Large intestine (tissue), 12 donors: ENCODE measurements around the gene PITX2. TPM values are rescaled to one million over a fixed set of nuclear protein-coding genes. Genes with fewer than 3 reads are reported as not detected.
A peak's percentile ranks its signal among the peaks of the same experiment; 100 is the strongest.

ENCODE experiments used
- DNase-seq, 2 donors: peaks; one replicate each; pipeline versions ENCODE4 v3.0.0 to v3.0.0-alpha.2; 2013
- H3K27ac ChIP-seq: one replicate; pipeline ENCODE4 v1.5.1; 2013; ENCODE audit warnings: low read length
- H3K27me3 ChIP-seq: 2 replicates; pipeline ENCODE4 v1.6.1; 2013; ENCODE audit warnings: low read length; ENCODE audit not compliant: control insufficient read depth, insufficient read depth
- H3K36me3 ChIP-seq: 2 replicates; pipeline ENCODE4 v1.6.1; 2013; ENCODE audit warnings: low read length; ENCODE audit not compliant: control insufficient read depth, insufficient read depth
- H3K4me1 ChIP-seq: one replicate; pipeline ENCODE4 v1.6.1; 2013; ENCODE audit warnings: low read length; ENCODE audit not compliant: control insufficient read depth, insufficient read depth
- H3K4me3 ChIP-seq: one replicate; pipeline ENCODE4 v1.5.1; 2013; ENCODE audit warnings: low read length
- H3K9me3 ChIP-seq: one replicate; pipeline ENCODE4 v1.6.1; 2013; ENCODE audit warnings: mild to moderate bottlenecking, low read depth, low read length, moderate library complexity; ENCODE audit not compliant: control insufficient read depth
- WGBS: methylation state at CpG from one replicate; pipeline ENCODE4 v1.1.5; 2013; ENCODE audit warnings: low lambda C conversion rate; ENCODE audit not compliant: insufficient coverage; 5-methylcytosine and 5-hydroxymethylcytosine counted together
- long read RNA-seq, 11 donors: transcript quantifications; one replicate each; lab custom pipeline, GENCODE V29; 2026
- polyA plus RNA-seq: library from polyadenylated mRNA; unstranded; fragments of 120-200 nt; gene quantifications from one replicate; pipeline ENCODE4 v1.2.1, GENCODE V29; 2013

The PITX2 gene
- polyA plus RNA-seq, result 25.4 TPM
- long read RNA-seq, donor 1, partial matches to known transcripts, result 0 of 5 reads
- long read RNA-seq, donor 1, other reads (novel, unspliced or antisense), result 0 of 5 reads
- long read RNA-seq, donor 2, transcript PITX2-210 (1 exons, 1,398 nt), result major isoform, 8 of 12 reads
- long read RNA-seq, donor 2, partial matches to known transcripts, result 0 of 12 reads
- long read RNA-seq, donor 2, other reads (novel, unspliced or antisense), result 0 of 12 reads
- long read RNA-seq, donor 3, transcript PITX2-210 (1 exons, 1,398 nt), result major isoform, 16 of 24 reads
- long read RNA-seq, donor 3, transcript PITX2-215 (3 exons, 2,294 nt), result minor isoform, 7 of 24 reads
- long read RNA-seq, donor 3, partial matches to known transcripts, result 0 of 24 reads
- long read RNA-seq, donor 3, other reads (novel, unspliced or antisense), result 0 of 24 reads
- long read RNA-seq, donor 4, partial matches to known transcripts, result 0 of 4 reads
- long read RNA-seq, donor 4, other reads (novel, unspliced or antisense), result 0 of 4 reads
- long read RNA-seq, donor 5, result 0 reads
- long read RNA-seq, donor 6, transcript PITX2-210 (1 exons, 1,398 nt), result major isoform, 11 of 23 reads
- long read RNA-seq, donor 6, transcript PITX2-215 (3 exons, 2,294 nt), result minor isoform, 10 of 23 reads
- long read RNA-seq, donor 6, partial matches to known transcripts, result 0 of 23 reads
- long read RNA-seq, donor 6, other reads (novel, unspliced or antisense), result 0 of 23 reads
- long read RNA-seq, donor 7, transcript PITX2-204 (5 exons, 1,897 nt), result minor isoform, 6 of 33 reads
- long read RNA-seq, donor 7, transcript PITX2-215 (3 exons, 2,294 nt), result minor isoform, 8 of 33 reads
- long read RNA-seq, donor 7, transcript PITX2-210 (1 exons, 1,398 nt), result major isoform, 12 of 33 reads
- long read RNA-seq, donor 7, transcript PITX2-203 (4 exons, 2,100 nt), result minor isoform, 7 of 33 reads
- long read RNA-seq, donor 7, partial matches to known transcripts, result 0 of 33 reads
- long read RNA-seq, donor 7, other reads (novel, unspliced or antisense), result 0 of 33 reads
- long read RNA-seq, donor 8, transcript PITX2-215 (3 exons, 2,294 nt), result major isoform, 12 of 21 reads
- long read RNA-seq, donor 8, transcript PITX2-210 (1 exons, 1,398 nt), result minor isoform, 7 of 21 reads
- long read RNA-seq, donor 8, partial matches to known transcripts, result 0 of 21 reads
- long read RNA-seq, donor 8, other reads (novel, unspliced or antisense), result 0 of 21 reads
- long read RNA-seq, donor 9, transcript PITX2-210 (1 exons, 1,398 nt), result major isoform, 10 of 16 reads
- long read RNA-seq, donor 9, partial matches to known transcripts, result 0 of 16 reads
- long read RNA-seq, donor 9, other reads (novel, unspliced or antisense), result 0 of 16 reads
- long read RNA-seq, donor 10, transcript PITX2-215 (3 exons, 2,294 nt), result major isoform, 7 of 13 reads
- long read RNA-seq, donor 10, partial matches to known transcripts, result 0 of 13 reads
- long read RNA-seq, donor 10, other reads (novel, unspliced or antisense), result 0 of 13 reads
- long read RNA-seq, donor 11, partial matches to known transcripts, result 0 of 4 reads
- long read RNA-seq, donor 11, other reads (novel, unspliced or antisense), result 0 of 4 reads

GRCh38 chr4:110622841-110623717, at the start of gene PITX2:
Gene PITX2, minus strand, starts transcription at chr4:110623077. Its CDS starts 617 bp downstream, at chr4:110622460.
- peak; percentile 97 to 99 for DNase-seq
- Histone ChIP-seq H3K4me3 (peak within 1 kb of the TSS; percentile 84), H3K4me1 (no peaks in the 10 kb centered on the region), H3K9me3 (peaks cover 3% of the 10 kb centered on the region), H3K27me3 (peaks cover 98% of the 10 kb centered on the region), H3K36me3 (no peaks in the 10 kb centered on the region), H3K27ac (peak within 1 kb of the TSS; percentile 70)
- 13% methylated on average over 3 of the region's 56 CpGs for WGBS

- H3K27ac ChIP-seq, result no peak overlapping the region
- peaks cover 2% of the 10 kb centered on the region for H3K27me3 ChIP-seq
- DNase-seq, result no peak
- H3K4me3 ChIP-seq, result no peak overlapping the region
- H3K36me3 ChIP-seq, result no peaks in the 10 kb centered on the region
- H3K4me1 ChIP-seq, result no peaks in the 10 kb centered on the region
- no peaks in the 10 kb centered on the region for H3K9me3 ChIP-seq
- no CpG with 5 or more reads among the region's 5 CpGs for WGBS
Measured at GRCh38 chr4:110671679-110672078, 48.8 kb upstream of the PITX2 start.

- no peaks in the 10 kb centered on the region for H3K36me3 ChIP-seq
- no peaks in the 10 kb centered on the region for H3K9me3 ChIP-seq
- no peak overlapping the region for H3K27ac ChIP-seq
- no peak overlapping the region for H3K4me3 ChIP-seq
- no peaks in the 10 kb centered on the region for H3K27me3 ChIP-seq
- no peak for DNase-seq
- H3K4me1 ChIP-seq, result no peaks in the 10 kb centered on the region
Measured at GRCh38 chr4:110669663-110670062, 46.8 kb upstream of the PITX2 start.

GRCh38 chr4:110668463-110669235, 45.8 kb upstream of the PITX2 start:
- H3K4me3 ChIP-seq, result no peak overlapping the region
- DNase-seq, result no peak
- no peak overlapping the region for H3K27ac ChIP-seq
- 58% methylated on average over 3 of the region's 6 CpGs for WGBS
- H3K36me3 ChIP-seq, result no peaks in the 10 kb centered on the region
- H3K27me3 ChIP-seq, result no peaks in the 10 kb centered on the region
- H3K4me1 ChIP-seq, result no peaks in the 10 kb centered on the region
- no peaks in the 10 kb centered on the region for H3K9me3 ChIP-seq

GRCh38 chr4:110667670-110668069, 44.8 kb upstream of the PITX2 start:
- H3K27ac ChIP-seq, result no peak overlapping the region
- no peaks in the 10 kb centered on the region for H3K4me1 ChIP-seq
- H3K9me3 ChIP-seq, result no peaks in the 10 kb centered on the region
- 77% methylated on average over 2 of the region's 3 CpGs for WGBS
- H3K4me3 ChIP-seq, result no peak overlapping the region
- no peak for DNase-seq
- no peaks in the 10 kb centered on the region for H3K27me3 ChIP-seq
- H3K36me3 ChIP-seq, result no peaks in the 10 kb centered on the region

- Histone ChIP-seq H3K27me3 (no peaks in the 10 kb centered on the region), H3K36me3 (no peaks in the 10 kb centered on the region), H3K4me1 (no peaks in the 10 kb centered on the region), H3K4me3 (no peak overlapping the region), H3K9me3 (no peaks in the 10 kb centered on the region), H3K27ac (no peak overlapping the region)
- WGBS, result 63% methylated on average over 3 of the region's 3 CpGs
- DNase-seq, result no peak
Measured at GRCh38 chr4:110666030-110666429, 43.2 kb upstream of the PITX2 start.

- H3K4me1 ChIP-seq, result no peaks in the 10 kb centered on the region
- H3K4me3 ChIP-seq, result no peak overlapping the region
- DNase-seq, result no peak
- no peaks in the 10 kb centered on the region for H3K36me3 ChIP-seq
- WGBS, result no CpG with 5 or more reads among the region's 2 CpGs
- no peak overlapping the region for H3K27ac ChIP-seq
- H3K27me3 ChIP-seq, result peaks cover 6% of the 10 kb centered on the region
- no peaks in the 10 kb centered on the region for H3K9me3 ChIP-seq
Measured at GRCh38 chr4:110663738-110664444, 41.0 kb upstream of the PITX2 start.

- WGBS, result no CpG with 5 or more reads among the region's 1 CpG
- DNase-seq, result no peak
- Histone ChIP-seq H3K9me3 (no peaks in the 10 kb centered on the region), H3K4me3 (no peak overlapping the region), H3K27ac (no peak overlapping the region), H3K27me3 (peaks cover 7% of the 10 kb centered on the region), H3K4me1 (no peaks in the 10 kb centered on the region), H3K36me3 (no peaks in the 10 kb centered on the region)
Measured at GRCh38 chr4:110663206-110663605, 40.3 kb upstream of the PITX2 start.
